Islet of Langerhans (tissue), 1 donor: Measurements from ENCODE around the gene GLRX.

Experiments
- FAIRE-seq: peaks from one replicate; lab custom pipeline; 2011; peaks lifted over from hg19 to GRCh38; lab: Jason Lieb, UNC

The GLRX gene

DNA sequence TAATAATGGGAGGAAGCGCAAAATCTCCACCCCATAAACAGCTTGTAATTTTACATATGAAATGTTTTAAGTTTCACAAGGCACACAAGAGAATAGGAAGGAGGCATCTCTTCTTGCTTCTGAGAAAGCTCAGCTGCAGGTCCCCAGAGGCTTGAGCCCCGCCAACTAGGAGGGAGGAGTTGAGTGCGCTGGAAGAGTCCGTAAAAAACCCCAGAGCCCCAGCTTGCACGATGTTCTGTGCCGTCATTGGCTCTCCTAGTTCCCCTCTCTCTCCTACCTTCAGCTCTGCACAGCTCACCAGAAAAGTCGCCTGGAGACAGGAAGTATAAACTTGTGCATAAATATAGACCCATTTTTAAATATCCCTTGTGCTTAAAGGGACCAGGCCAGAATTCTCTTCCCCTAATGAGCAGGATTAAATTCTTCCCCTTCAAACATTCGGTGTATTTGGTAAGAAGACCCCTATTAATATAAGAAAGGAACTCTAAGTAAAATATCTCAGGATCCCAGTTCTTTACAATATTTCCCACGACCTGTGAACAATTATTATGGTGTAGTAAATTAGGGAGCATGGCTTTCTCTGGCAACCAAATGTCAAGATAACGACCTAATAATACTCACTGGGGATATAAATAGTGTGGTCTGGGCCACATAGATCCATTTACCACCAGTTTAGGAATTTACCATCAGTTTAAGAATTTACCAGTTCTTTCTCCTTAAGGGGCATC, 13.7 kb downstream of the GLRX start:
- no peak for FAIRE-seq

DNA sequence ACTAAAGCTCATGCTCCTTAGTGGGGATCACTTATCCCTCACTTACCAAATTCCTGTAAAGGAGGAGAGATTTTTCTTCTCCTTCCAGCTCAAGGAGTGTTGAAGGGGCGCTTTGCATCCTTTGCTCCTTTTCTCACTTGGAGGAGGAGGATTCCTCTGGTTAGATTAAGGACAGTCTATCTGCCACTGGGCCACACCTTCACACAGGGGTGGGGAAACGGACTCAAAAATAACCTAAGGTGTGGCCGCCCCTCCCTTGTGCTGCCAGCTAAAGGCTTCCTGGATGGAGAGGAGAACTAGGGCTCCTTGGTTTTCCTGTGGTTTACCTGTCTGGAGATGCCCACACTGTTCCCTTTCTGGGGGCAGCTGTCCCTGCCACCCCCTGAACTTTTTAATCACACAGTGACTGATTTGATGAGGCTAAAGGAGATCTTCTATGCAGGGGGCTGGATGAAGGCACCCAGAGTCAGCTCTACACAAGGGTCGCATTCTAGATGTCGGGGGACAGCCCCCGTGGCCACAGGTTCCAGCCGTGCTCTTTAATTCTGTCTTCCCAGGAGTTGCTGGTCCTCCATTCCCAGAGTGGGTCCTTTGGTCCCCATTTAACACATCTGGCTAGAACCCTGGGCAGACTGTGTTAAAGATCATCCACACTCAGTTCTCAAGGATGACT, 14.4 kb downstream of the GLRX start:
- FAIRE-seq: no peak

DNA sequence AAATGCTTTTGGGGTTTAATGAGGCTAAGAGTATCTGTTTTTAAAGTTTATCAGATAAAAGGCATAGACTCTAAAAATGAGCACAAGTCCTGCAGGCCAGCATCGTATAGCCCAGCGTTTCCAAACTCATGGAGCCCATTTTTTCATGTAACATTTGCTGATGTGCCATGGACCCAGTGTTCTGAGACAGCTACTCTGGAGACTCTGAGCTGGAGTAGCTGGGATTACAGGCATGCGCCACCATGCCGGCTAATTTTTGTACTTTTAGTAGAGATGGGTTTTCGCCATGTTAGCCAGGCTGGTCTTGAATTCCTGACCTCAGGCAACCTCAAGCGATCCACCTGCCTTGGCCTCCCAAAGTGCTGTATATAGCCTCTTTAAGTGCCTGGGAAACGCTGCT, 15.8 kb downstream of the GLRX start:
- FAIRE-seq: no peak

DNA sequence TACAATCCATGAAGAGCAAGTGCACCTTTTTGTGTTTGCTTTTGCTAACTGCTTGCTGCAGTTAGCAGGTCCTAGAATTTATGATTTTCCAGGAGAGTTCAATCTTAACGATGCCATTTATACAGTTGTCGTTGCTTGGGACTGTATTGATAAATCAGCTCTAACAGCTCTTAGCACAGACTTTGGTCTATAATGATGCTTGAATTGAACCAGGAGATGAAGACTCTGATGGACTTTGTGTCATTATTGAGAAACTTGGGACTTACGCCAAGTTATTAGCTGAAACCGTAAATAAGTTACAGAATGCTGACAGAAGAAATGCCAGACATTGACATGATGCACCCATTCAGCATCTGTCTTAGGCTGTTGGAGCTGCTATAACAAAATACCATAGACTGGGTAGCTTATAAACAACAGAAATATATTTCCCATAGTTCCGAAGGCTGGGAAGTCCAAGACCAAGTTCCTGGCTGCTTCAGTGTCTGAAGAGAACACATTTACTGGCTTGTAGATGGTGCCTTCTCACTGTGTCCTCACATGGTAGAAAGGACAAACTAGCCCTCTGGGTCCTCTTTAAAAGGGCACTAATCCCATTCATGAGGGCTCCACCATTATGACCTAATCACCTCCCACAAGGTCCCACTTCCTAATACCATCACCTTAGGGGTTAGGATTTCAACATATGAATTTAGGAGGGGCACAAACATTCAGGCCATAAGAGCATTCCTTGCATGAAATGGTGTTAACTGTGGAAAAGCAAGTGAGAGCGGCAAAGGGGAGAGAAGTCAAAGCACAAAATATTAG, 17.6 kb downstream of the GLRX start:
- FAIRE-seq: no peak

DNA sequence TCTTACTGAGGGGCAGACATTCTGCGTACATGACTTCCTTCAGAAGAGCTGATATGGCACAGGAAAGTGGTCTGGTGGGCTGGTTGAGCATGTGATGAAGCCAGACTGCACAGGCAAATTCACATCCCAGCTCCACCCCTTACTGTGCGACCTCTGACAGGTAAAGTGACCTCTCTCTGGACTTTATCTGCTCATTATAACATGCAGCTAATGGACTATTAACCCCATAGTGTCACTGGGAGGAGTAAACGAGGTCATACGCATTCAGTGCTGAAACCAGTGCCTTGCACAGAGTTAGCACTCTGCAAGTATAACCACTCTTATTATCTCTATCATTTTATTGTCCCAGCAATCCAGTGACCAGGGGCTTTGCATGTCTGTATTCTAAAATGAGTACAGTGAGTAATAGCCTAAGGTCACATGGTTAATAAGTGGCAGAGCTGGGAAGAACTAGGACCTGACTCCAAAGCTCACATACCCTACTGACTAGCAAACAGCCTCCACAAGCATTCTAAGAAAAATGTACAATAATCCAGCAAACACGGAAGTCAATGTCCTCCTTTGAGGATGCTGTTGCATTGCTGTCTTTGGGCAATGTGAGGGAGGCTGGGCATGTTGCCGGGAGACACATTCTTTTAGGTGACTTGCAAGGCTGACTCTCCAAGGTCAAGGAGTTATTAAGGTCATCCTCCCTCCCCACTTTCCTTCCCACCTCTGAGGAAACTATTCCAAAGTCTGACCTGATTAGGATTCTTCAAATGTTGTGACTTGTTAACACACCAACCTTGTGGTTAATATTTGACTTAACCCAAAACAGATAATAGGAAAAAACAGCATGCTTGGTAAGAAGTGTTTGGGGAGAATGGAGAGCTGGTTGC, 19.0 kb downstream of the GLRX start:
- FAIRE-seq: no peak

DNA sequence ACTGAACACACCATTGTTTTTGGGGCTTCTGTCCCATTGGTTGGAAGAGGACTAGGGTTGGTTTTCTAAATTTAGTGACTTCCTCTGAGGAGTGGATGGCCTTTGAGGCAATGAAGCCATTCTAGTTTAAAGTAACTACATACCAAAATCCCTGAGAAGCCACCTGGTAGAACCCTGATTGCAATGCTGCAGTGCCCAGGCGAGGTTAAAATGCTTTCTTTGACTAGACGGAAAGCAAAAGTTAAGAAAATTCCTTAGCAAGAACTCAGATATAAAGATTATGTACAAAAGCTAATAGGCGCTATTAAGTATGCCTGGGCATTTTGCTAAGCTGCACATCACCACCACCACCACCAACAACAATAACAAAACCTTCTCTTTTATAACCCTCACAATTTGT, 20.6 kb downstream of the GLRX start:
- FAIRE-seq: no peak

DNA sequence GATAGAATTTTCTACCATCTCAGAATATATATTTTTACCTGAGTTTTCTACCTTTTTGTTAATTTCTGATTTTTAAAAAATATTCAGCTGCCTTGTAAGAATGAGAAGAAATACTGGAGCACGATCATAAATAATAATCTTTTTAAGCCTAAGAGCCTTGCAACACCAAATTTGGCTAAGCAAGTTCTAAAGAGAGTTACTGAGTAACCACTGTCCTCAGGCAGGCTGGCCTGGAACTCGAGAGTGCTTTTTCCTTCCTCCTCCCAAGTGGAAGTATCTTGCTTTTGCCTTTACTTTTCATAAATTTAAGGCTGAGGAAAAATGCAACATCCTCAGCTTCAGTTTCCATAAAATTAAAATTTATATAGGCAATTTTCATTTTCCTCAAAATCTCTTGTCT, 21.0 kb downstream of the GLRX start:
- FAIRE-seq: peak; percentile 33

DNA sequence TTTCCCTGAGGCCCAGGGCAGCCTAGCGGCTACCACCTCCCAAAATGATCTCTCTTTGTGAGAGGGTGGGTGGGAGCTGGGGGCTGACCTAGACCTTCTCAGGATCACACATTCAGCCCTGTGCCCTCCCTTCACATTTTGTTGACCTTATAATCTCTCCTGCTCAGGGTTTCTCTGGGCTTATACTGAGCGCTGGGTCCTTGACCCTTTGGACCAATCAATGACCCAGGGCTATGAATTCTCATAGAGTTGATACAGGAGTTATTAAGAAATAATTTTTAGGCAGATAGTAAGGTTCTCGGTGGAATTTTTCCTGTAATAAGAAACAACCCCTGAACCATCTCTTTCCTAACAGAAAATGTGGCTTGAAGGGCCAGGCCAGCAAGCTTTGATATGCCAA, 22.0 kb downstream of the GLRX start:
- no peak for FAIRE-seq

DNA sequence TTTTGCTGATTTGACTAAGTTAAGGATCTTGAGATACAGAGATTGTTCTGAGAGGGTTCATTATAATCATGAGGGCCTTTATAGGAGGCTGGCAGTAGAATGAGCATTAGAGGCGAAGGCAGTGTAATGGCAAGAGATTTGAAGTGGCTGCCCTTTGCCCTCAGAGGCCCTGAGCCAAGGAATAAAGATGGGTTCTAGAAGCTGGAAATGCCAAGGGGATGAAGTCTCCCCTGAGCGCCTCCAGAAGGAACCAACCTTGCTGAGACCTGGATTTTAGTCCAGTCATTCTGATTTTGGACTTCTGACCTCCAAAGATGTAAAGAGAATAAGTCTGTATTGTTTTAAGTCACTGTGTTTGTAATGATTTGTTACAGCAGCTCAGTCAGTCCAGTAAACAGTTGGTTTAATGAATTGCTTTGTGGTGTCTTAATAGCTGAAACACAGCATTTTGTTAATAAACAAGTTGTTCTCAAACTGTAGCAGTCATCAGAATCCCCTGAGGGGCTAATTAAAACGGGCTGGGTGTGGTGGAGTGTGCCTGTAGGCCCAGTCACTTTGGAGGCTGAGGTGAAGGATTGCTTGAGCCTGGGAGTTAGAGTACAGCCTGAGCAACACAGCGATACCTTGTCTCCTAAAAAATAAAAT, 23.2 kb downstream of the GLRX start:
- no peak for FAIRE-seq

DNA sequence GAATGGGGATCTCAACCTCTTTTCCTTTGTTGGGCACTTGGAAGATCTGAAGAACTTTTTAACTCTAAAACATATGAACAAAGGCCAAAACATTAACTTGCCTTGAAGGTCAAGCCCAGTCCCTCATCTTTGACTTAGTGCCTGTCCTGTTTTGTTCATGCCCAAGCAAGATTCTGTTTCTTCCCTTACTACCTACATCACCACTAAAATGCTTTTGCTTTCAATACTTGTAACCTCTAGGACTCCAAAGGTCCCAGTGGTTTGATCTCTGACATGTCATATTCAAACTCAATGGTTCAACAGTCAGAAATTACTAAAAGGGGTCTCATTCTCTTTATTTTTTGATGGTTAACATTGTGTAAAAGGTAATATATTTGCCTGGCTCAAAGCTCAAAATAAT, 24.0 kb downstream of the GLRX start:
- FAIRE-seq: no peak

DNA sequence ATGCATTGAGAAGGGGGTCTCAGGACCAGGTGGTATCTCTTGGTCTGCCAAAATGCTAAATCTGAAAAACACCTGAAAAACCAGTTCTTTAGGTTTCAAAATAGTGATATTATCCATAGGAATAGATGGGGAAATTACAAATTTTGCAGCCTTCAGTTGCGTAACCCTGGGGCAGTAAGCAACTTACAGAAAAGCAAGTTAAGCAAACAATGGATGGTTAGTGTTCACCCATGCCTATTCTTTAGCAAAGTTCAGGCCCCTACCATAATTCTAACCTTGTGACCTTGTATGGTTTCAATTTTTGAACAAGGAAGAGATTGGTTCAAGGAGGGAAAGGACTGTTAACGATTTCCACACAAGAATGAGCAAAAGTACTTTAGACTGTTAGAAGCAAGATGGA, 24.5 kb downstream of the GLRX start:
- FAIRE-seq: no peak

DNA sequence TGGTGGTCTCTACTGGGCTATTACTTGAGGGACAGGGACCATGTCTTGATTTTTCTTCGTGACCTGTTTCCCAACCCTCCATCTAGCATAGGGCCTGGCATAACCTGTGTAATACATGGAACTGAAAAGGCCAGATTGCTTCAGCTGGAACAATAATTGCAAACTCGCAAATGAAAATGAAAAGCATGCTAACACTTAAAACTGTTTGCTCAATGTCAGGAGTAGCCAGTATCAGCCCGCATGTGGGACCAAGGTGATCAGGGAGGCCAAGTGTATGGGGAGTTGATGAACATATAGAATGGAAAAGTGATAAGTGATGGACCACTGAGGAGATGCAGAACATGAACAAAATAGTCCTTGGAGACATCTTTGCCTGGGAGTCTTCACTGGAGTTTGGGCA, 25.2 kb downstream of the GLRX start:
- FAIRE-seq: no peak

DNA sequence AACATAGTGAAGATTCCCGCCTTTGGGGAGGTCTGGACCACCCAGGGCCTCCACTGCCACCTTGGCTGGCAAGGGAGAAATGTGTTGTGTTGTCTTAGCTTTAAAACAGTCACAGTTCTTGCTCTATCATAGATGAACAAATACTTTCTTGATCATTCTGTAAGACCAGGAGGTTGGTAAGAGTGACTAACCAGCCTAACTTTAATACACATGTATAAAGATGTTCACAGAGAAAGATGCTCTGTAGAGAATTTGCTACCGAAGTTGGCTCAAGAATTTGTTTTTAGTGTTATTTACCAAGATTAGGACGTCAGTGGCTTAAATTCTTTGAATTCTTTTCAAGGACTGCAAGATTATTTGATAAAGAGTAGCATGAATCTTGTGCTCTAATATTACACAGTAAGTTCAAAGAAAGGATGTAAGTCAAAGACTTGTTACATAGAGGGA, 28.4 kb downstream of the GLRX start:
- FAIRE-seq: no peak

DNA sequence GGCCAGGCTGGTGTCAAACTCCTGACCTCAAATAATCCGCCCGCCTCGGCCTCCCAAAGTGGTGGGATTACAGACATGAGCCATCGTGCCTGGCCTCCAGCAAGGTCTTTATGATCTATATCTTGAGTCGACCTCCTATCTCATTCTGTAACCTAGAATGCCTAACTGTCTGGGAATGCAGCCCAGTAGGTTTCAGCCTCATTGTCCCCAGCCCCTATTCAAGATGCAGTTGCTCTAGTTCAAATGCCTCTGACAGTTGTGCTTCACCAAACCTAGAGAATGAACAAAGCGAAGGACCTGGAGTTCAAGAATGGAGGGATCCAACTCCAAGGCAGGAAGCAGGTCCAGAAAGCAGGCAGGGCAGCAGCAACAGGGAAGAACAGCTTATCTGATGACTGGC, 30.8 kb downstream of the GLRX start:
- no peak for FAIRE-seq

DNA sequence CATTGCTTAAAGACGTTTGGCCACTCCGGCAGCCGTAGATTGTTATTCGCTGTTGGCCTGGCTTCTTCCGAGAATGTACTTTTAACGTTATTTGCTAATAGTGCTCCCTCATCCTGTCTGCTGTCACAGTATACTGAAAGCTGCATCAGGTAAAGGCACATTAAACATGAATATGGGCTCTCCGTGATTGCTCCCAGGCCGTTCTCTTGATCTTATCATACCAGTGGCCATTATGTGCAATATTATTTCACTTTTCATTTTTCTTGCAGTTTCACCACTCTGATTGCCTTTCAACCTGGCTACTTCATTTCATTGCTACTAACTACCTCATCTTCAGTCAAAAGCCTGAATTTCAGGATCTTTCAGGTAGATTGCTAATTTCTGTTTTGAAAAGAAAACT, 34.0 kb downstream of the GLRX start:
- FAIRE-seq: no peak

DNA sequence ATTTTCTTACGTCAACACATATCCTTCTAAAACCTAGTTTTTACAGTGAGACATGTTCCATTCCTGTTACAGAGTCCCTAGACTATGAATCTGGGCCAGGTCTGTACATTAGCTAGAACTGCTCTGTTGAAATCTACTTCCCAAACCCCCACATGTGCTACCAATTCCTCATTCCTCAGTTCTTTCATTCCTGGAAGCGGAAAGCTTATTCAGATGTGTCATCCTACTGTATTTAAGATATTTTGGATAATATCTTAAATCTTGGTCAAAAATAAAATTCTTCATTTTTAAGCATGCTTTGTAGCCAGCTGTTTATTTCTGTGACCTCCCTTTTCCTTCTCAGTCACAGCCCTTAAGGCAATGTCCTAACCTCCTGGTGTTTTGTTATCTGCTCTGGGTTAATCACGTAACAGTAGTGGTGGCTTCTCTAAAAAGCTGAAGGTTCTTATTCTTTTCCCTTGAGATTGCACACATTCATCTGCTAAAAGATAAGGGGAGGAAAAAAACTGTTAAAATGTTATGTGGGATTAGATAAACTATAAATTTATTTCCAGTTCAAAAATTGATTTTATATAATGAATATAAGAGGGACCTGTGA, 35.6 kb downstream of the GLRX start:
- no peak for FAIRE-seq

DNA sequence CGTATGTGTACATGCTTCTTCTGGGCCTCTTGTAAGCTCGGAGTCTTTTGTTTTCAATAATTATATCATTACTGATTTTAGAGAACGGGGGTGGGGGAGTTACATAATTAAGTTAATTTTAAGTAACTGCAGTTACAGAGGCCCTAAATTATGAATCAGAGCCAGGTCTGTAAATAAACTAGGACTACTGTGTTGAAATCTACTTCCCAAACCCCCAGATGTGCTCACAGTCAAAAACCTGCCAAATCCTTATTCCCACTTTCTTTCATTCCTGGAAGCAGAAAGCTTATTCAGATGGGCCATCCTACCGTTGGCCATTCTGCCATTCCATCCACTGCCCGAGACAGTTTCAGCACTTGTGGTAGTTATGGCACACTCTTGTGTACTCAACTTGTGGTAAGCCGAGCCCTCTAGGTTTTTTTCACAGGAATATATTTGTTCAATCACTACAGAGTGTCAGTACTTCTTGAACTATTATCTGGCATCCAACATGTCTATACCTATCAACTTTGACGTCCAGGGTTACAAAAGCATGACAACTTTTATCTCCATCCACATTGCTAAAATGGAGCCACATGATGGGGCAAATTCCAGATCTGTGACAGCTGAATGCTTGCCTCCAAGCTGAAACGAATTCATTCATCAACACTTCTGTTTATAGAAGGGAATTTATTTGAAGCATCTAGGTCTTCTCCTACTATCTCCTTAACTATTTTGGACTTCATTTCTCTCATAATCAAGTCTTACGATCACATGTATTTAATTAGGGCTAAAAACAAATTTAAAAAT, 37.8 kb downstream of the GLRX start:
- FAIRE-seq: no peak

DNA sequence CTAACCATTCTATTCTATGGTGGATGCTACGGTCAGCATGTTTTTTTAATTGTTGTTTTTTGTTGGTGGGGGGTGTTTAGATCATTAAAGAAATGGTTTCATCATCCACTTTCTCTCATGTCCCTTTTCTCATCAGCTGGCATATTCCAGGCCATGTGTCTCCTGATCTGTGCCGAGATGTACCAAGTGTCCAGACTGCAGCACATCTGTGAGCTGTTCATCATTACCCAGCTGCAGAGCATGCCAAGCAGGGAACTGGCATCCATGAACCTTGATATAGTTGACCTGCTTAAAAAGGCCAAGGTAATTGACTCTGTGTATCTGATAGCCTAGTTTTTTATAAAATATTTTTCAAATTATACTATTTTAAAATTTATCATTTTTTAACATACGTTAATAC, 38.9 kb downstream of the GLRX start:
- no peak for FAIRE-seq

DNA sequence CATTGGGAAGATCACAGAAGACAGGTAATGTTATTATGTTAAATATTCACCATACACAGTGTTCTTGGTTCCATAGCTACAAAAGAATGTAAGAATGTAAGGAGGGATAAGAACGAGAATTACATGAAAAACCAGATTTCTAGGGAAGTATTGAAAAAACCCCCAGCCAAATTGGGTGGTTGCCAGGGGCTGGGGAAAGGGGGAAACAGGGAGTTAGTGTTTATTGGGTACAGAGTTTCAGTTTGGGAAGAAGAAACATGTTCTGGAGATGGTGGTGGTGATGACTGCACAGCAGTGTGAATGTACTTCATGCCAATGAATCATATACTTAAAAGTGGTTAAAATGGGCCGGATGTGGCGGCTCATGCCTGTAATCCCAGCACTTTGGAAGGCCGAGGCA, 40.3 kb downstream of the GLRX start:
- no peak for FAIRE-seq

DNA sequence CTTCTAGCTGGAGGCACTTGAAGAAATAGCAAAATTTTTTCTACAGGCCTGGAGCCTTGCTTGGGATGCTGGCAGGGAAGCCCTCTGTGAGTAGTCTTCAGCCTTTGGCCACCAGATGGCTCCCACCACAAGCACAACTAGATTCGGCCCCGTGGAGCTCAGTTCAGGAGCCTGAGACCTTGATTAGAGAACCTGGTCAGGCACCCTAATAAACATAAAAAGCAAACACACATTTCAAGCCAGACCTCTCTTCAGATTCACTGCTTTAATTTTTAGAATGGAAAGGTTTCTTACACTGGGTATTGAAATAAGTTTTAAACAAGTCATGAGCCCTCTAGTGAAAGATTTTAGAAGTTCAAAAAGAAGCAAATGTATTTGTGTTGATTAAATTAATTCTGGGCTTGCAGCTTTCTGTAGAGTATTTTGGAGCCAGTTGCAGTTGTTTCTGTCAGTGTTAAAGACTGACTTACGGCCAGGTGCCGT, 41.4 kb downstream of the GLRX start:
- FAIRE-seq: peak; percentile 87
